Activated CD4-positive, alpha-beta memory T cell treated with anti-CD3 and anti-CD28 coated beads, Interleukin-2, amount 10 ng/mL, durations not matched to agents 7 days and 5 days (primary cell): Measurements from ENCODE around the gene GGACT. TPM values are rescaled to one million over a fixed set of nuclear protein-coding genes. Genes with fewer than 3 reads are reported as not detected.
"Not testable (repeated sequence)": the region's sequence is repeated elsewhere in the genome, so short reads cannot be mapped to it uniquely, and the experiment has no call there.

Source experiments
- CTCF ChIA-PET: fragments of 350-600 bp; sonication (Branson Sonifier 250); formaldehyde crosslinking; loops from one replicate; lab custom pipeline; 2021; ENCODE audit warnings: antibody characterized with exemption, inconsistent platforms; lab: Charles Lee
- POLR2A ChIA-PET: fragments of 350-600 bp; sonication (Branson Sonifier 250); formaldehyde crosslinking; loops from one replicate; lab custom pipeline; 2021; ENCODE audit warnings: antibody characterized with exemption; lab: Charles Lee
- DNase-seq: peaks from one replicate; pipeline ENCODE4 v3.0.0-alpha.2; 2020
- H3K27ac Mint-ChIP-seq: one replicate; pipeline ENCODE4 v1.8.0; 2021; ENCODE audit warnings: mild to moderate bottlenecking, mixed read lengths
- H3K27me3 Mint-ChIP-seq: one replicate; pipeline ENCODE4 v1.8.0; 2021; ENCODE audit warnings: mixed read lengths
- H3K36me3 Mint-ChIP-seq: one replicate; pipeline ENCODE4 v1.8.0; 2021; ENCODE audit warnings: low read depth, mixed read lengths
- H3K4me1 Mint-ChIP-seq: one replicate; pipeline ENCODE4 v1.8.0; 2021; ENCODE audit warnings: mixed read lengths
- H3K4me3 Mint-ChIP-seq: one replicate; pipeline ENCODE4 v1.8.0; 2021; ENCODE audit warnings: mild to moderate bottlenecking, mixed read lengths
- H3K9me3 Mint-ChIP-seq: one replicate; pipeline ENCODE4 v1.8.0; 2021; ENCODE audit warnings: mixed read lengths
- total RNA-seq, 2 experiments: library from RNA; stranded (reverse); gene quantifications; one replicate each; pipeline ENCODE4 v1.2.3, GENCODE V29; 2021

Gene GGACT
- total RNA-seq, 2 experiments from 2014 or later = 9.5 to 11.4 TPM

DNA sequence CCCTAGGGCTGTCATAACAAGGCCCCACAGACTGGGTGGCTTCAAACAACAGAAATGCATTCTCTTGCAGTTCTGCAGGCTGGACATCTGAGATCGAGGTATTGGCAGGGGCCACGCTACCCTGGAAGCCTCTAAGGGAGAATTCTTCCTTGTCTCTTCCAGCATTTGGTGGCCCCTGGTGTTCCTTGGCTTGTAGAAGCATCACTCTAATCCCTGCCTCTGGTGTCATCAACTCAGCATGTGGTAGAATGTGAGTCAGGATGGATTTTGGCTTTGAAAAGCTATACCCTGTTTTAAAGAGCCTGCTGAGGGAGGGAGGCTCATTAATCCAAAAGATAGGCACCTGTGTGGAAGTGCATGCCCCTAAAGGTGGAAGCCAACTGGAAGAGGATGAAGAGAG is 7.9 kb upstream of the GGACT start:
- no peak for DNase-seq
- POLR2A ChIA-PET = no interaction called here
- H3K9me3 Mint-ChIP-seq = no peaks in the 10 kb centered on the region
- no peaks in the 10 kb centered on the region for H3K4me1 Mint-ChIP-seq
- CTCF ChIA-PET = interaction anchor here (1.3 to 3.1 kb wide), 2 partner anchors 20 to 23 kb away, joined by 5 to 11 read pairs; no protein-coding TSS in a partner anchor
- H3K4me3 Mint-ChIP-seq = no peak overlapping the region
- H3K36me3 Mint-ChIP-seq = no peaks in the 10 kb centered on the region
- no peaks in the 10 kb centered on the region for H3K27me3 Mint-ChIP-seq
- H3K27ac Mint-ChIP-seq = no peak overlapping the region

DNA sequence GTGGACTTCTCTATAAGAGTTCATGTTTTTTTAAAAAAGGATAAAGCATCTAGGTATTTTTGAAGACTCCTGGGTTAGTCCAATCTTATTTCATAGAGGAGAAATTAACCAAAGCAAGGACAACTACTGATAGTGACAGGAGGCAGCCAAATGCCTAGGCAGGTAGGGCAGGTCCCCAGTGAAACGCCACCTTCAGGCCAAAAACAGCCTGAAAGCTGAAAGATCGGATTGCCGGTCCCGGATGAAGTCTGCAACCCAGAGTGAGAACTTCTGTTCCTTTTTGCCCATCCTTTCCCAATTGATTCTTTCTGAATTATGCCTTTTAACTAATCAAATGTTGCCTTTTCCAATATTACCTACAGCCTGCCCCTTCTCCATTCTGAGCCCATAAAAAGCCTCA is 6.1 kb upstream of the GGACT start:
- no peaks in the 10 kb centered on the region for H3K27me3 Mint-ChIP-seq
- no peak overlapping the region for H3K27ac Mint-ChIP-seq
- no peak overlapping the region for H3K4me3 Mint-ChIP-seq
- ChIA-PET CTCF (interaction anchor here (1.0 to 3.1 kb wide), 2 partner anchors 10 to 21 kb away, joined by 3 to 11 read pairs; no protein-coding TSS in a partner anchor), POLR2A (no interaction called here)
- no peak for DNase-seq
- peaks cover 2% of the 10 kb centered on the region for H3K4me1 Mint-ChIP-seq
- no peaks in the 10 kb centered on the region for H3K36me3 Mint-ChIP-seq
- no peaks in the 10 kb centered on the region for H3K9me3 Mint-ChIP-seq

DNA sequence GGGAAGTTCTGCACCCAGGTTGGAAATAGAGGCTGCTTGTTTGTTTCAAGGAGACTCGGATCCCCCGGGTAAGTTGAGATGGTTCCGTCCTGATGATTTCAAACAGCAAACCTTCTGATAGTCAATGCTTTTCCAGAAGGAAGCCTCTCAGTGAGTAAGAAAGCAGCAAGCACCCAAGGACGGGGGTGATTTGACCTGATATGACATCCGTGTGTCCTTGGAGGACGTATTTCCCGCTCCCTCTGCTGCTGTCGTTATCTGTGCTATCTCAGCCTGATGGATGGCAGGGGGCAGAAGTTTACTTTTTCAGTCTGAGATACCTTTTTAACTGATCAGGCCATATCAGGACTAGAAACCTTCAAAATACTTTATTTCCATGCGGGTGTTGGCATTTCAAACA is 5.7 kb upstream of the GGACT start:
- H3K4me1 Mint-ChIP-seq = peaks cover 5% of the 10 kb centered on the region
- no peak overlapping the region for H3K27ac Mint-ChIP-seq
- no peaks in the 10 kb centered on the region for H3K27me3 Mint-ChIP-seq
- H3K9me3 Mint-ChIP-seq = no peaks in the 10 kb centered on the region
- DNase-seq = no peak
- ChIA-PET POLR2A (no interaction called here), CTCF (interaction anchor here (1.4 to 5.8 kb wide), 2 partner anchors 10 to 21 kb away, joined by 4 to 30 read pairs; no protein-coding TSS in a partner anchor)
- no peak overlapping the region for H3K4me3 Mint-ChIP-seq
- H3K36me3 Mint-ChIP-seq = no peaks in the 10 kb centered on the region

DNA sequence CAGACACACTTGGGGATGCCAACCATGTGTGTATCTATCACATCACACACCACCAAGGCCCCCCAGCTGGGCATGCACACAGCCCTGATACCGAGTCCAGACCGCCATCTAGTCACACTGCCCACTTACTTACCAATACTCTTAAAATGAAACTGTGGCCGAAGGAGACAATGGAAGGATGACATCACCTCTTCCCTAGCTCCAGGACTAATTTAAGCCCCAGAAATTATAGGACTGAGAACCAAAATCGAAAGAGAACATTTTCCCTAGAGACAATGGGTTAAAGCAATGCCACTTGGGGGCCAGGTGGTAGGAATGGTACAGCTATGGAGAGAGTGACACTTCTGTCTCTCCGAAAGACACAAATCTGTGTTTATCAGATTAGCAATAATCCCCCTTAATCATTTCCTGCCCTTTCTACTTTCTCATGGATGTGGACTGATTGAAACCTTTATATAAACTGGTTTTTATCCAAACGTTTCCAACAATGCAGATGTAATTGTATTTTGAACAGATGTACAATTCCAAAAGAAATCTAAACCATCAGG is 663 bp upstream of the GGACT start:
- DNase-seq = no peak
- peaks cover under 1% of the 10 kb centered on the region for H3K9me3 Mint-ChIP-seq
- ChIA-PET POLR2A (interaction anchor here (0.7 to 2.5 kb wide), 5 partner anchors 10 to 700 kb away, joined by 3 to 27 read pairs (median 3); partner anchors contain the start of gene TMTC4), CTCF (interaction anchor here (0.7 to 5.8 kb wide), 6 partner anchors 9 to 85 kb away, joined by 3 to 30 read pairs (median 5); partner anchors contain the start of gene TMTC4)
- H3K27me3 Mint-ChIP-seq = no peaks in the 10 kb centered on the region
- H3K4me3 Mint-ChIP-seq = peak overlapping the region; percentile 71
- H3K27ac Mint-ChIP-seq = peak overlapping the region; percentile 86
- H3K36me3 Mint-ChIP-seq = peaks cover 6% of the 10 kb centered on the region
- H3K4me1 Mint-ChIP-seq = peaks cover 42% of the 10 kb centered on the region

DNA sequence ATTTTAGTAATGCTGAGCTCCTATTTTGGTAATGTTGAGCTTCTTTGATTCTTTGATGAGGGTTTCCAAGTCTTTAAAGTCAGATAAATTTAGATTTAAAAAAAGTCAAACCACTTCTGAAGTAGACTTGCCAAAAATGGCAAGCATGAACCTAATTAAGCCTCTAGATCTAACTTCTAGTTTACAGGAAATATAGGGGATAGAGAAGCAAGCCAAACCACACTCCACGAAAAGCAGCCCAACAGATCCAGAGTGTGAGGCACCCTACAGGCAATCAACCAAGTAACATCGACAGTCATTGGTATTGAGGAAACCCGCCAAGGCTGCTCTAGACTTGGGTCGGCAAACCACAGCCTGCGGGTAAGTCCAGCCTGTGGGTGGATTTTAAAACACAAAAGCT is 3.7 kb downstream of the GGACT start:
- DNase-seq = no peak
- peaks cover 60% of the 10 kb centered on the region for H3K4me1 Mint-ChIP-seq
- peak overlapping the region; percentile 47 for H3K27ac Mint-ChIP-seq
- ChIA-PET CTCF (interaction anchor here (1.1 to 4.3 kb wide), 4 partner anchors 10 to 543 kb away, joined by 3 to 49 read pairs (median 7); partner anchors contain the start of gene TMTC4), POLR2A (interaction anchor here (1.7 kb wide), 1 partner anchor 8 kb away, joined by 5 read pairs; no protein-coding TSS in a partner anchor)
- peaks cover 3% of the 10 kb centered on the region for H3K9me3 Mint-ChIP-seq
- H3K36me3 Mint-ChIP-seq = peaks cover 34% of the 10 kb centered on the region
- no peak overlapping the region for H3K4me3 Mint-ChIP-seq
- no peaks in the 10 kb centered on the region for H3K27me3 Mint-ChIP-seq

DNA sequence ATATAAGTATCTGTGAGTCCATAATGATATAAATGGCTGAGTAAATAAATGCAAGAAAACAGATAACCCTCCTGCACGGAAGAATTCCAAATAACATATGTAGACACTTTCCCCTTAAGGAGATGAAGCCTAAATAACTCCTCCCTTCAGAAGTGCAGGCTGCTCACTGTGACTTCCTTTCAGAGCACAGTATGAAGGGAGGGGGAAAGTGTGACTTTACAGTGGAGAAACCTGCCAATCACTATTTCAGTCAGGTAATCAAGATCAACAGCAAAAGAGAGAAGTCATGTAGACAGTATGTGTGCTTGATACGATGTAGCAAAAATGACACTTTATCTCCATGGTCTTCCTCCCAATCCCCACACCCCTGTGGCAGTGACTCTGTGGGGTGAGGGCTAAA is 7.1 kb downstream of the GGACT start:
- CTCF ChIA-PET = no interaction called here
- Mint-ChIP-seq H3K4me3 (no peak overlapping the region), H3K27me3 (no peaks in the 10 kb centered on the region), H3K27ac (no peak overlapping the region), H3K9me3 (peaks cover 3% of the 10 kb centered on the region), H3K36me3 (peaks cover 35% of the 10 kb centered on the region), H3K4me1 (peaks cover 35% of the 10 kb centered on the region)
- no peak for DNase-seq
- POLR2A ChIA-PET = no interaction called here

DNA sequence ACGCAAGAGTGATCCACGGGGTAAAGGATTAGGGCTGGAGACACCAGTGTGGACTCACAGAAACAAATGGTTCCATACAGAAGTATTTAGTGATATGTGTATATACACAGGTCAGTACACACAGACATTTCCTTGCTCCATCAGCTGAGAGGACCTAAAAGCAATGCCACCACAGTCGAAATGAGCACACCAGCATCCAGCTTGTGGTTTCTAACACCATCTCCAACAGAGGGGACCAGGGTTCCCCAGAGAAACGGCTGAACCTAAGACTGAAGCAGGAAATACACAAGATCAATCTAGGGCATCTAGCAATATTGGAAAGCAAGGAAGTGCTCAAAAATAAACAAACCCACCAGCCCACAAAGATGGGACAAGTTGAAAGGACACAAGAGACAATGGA is 7.6 kb downstream of the GGACT start:
- ChIA-PET CTCF (interaction anchor here (0.8 kb wide), 1 partner anchor 8 kb away, joined by 3 read pairs; the partner anchor contains the start of gene GGACT), POLR2A (no interaction called here)
- H3K27me3 Mint-ChIP-seq = no peaks in the 10 kb centered on the region
- DNase-seq = no peak
- no peak overlapping the region for H3K27ac Mint-ChIP-seq
- peaks cover 3% of the 10 kb centered on the region for H3K9me3 Mint-ChIP-seq
- H3K4me1 Mint-ChIP-seq = peaks cover 32% of the 10 kb centered on the region
- H3K36me3 Mint-ChIP-seq = peaks cover 35% of the 10 kb centered on the region
- H3K4me3 Mint-ChIP-seq = no peak overlapping the region

DNA sequence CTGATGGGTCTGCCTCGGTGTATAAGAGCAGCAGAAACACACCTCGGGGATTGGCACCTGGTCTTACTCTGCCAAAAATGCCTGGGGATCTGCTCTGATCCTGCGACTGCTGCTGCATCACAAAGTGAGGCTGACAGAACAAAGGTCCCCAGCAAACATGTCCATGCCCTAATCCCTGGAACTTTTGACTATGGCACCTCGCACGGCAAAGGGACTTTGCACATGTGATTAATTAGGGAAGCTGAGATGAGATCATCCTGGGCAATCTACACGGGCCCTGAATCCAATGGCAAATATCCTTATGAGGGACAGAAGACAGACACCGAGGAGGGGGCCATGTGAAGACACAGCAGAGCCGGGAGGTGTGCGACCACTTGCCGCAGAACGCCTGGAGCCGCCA is 8.5 kb downstream of the GGACT start:
- no peak overlapping the region for H3K27ac Mint-ChIP-seq
- H3K9me3 Mint-ChIP-seq = peaks cover 3% of the 10 kb centered on the region
- POLR2A ChIA-PET = no interaction called here
- no peak overlapping the region for H3K4me3 Mint-ChIP-seq
- DNase-seq = no peak
- H3K27me3 Mint-ChIP-seq = no peaks in the 10 kb centered on the region
- CTCF ChIA-PET = interaction anchor here (0.8 kb wide), 1 partner anchor 9 kb away, joined by 3 read pairs; the partner anchor contains the start of gene GGACT
- H3K4me1 Mint-ChIP-seq = peaks cover 29% of the 10 kb centered on the region
- peaks cover 34% of the 10 kb centered on the region for H3K36me3 Mint-ChIP-seq

DNA sequence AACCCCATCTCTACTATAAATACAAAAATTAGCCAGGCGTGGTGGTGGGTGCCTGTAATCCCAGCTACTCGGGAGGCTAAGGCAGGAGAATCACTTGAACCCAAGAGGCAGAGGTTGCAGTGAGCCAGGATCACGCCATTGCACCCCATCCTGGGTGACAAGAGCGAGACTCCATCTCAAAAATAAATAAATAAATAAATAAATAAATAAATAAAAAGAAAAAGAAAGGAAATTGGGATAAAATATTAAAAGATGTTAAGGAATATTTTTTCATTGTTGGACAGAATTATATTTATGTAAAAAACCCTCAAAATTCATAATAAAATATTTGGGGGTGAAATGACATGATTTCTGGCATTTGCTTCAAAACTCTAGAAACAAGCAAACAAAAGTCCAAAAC is 11.3 kb downstream of the GGACT start:
- not testable (repeated sequence) for H3K27me3 Mint-ChIP-seq, H3K4me3 Mint-ChIP-seq, H3K9me3 Mint-ChIP-seq, DNase-seq, H3K27ac Mint-ChIP-seq
- ChIA-PET CTCF (interaction anchor here (1.1 to 5.1 kb wide), 2 partner anchors 9 to 19 kb away, joined by 5 to 49 read pairs; partner anchors contain the start of gene GGACT), POLR2A (interaction anchor here (1.0 kb wide), 1 partner anchor 8 kb away, joined by 5 read pairs; no protein-coding TSS in a partner anchor)
- H3K4me1 Mint-ChIP-seq = peaks cover 37% of the 10 kb centered on the region
- H3K36me3 Mint-ChIP-seq = peaks cover 20% of the 10 kb centered on the region

DNA sequence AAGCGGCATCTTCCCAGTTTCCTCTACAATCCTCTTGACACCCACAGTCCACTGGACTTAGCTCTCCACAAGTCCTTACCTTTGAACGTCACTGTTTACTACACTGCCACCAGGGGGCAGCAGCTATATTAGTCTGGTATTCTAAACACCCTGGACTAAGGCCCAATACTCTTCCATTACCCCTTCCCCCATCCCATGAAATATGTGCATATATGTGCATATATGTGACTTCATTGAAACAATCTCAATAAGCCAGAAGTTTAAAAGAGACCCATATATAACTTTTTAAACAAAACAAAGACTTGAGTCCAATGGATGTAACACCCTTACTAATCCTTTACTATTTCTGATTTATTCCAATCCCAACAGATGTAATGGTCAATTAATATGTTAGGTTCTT is 15.5 kb downstream of the GGACT start:
- no peak overlapping the region for H3K4me3 Mint-ChIP-seq
- DNase-seq = peak; percentile 76
- H3K4me1 Mint-ChIP-seq = peaks cover 20% of the 10 kb centered on the region
- ChIA-PET POLR2A (interaction anchor here (0.7 to 1.6 kb wide), 3 partner anchors 15 to 101 kb away, joined by 4 to 7 read pairs (median 4); partner anchors contain the start of gene TMTC4), CTCF (interaction anchor here (0.6 to 5.1 kb wide), 34 partner anchors 10 to 639 kb away, joined by 3 to 49 read pairs (median 4); partner anchors contain the start of genes GGACT and TMTC4)
- no peaks in the 10 kb centered on the region for H3K9me3 Mint-ChIP-seq
- H3K36me3 Mint-ChIP-seq = no peaks in the 10 kb centered on the region
- peaks cover 2% of the 10 kb centered on the region for H3K27me3 Mint-ChIP-seq
- no peak overlapping the region for H3K27ac Mint-ChIP-seq

DNA sequence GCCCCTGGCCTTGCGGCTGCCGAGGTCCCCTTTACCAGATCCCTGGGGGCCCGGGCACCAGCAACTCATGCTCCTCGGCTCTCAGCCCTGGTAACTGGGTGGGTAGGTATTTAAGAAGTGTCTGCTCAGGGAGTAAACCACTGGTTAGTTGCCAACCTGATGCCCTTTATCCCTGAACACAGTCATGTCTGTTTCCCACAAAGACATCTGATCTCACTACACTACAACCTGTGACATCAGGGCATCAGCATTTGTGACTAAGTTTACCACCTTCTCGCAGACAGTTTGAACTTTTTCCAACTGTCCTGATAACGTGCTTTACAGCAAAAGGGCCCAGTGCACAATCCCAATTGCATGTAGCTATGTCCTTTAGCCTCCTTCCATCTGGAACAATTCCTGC is 22.0 kb downstream of the GGACT start:
- Mint-ChIP-seq H3K36me3 (no peaks in the 10 kb centered on the region), H3K27me3 (peaks cover 2% of the 10 kb centered on the region), H3K27ac (no peak overlapping the region), H3K4me1 (no peaks in the 10 kb centered on the region), H3K4me3 (no peak overlapping the region), H3K9me3 (no peaks in the 10 kb centered on the region)
- ChIA-PET POLR2A (no interaction called here), CTCF (no interaction called here)
- DNase-seq = no peak

DNA sequence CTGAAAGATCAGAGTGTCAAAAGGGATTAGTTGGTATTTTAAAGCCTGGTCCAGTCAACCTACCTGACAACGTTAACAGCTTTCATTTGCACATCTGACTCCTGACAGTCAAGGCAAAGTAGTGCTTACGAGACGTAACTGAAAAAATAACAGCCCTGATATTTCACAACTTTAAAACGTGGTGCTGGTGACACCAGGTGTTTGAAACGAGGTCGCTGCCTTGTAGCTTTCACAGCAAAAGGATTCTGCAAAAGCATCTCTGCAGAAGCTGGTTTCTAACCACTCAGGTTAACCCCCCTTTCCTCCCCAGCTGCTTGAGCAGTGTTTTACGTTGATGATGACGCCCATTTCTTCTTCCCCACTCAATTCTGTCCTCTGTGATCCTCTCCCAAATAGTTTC is 23.3 kb downstream of the GGACT start:
- Mint-ChIP-seq H3K4me1 (no peaks in the 10 kb centered on the region), H3K27ac (no peak overlapping the region), H3K9me3 (no peaks in the 10 kb centered on the region), H3K4me3 (no peak overlapping the region), H3K27me3 (no peaks in the 10 kb centered on the region), H3K36me3 (no peaks in the 10 kb centered on the region)
- POLR2A ChIA-PET = no interaction called here
- CTCF ChIA-PET = interaction anchor here (0.5 to 0.6 kb wide), 2 partner anchors 12 to 551 kb away, joined by 3 read pairs; no protein-coding TSS in a partner anchor
- no peak for DNase-seq

DNA sequence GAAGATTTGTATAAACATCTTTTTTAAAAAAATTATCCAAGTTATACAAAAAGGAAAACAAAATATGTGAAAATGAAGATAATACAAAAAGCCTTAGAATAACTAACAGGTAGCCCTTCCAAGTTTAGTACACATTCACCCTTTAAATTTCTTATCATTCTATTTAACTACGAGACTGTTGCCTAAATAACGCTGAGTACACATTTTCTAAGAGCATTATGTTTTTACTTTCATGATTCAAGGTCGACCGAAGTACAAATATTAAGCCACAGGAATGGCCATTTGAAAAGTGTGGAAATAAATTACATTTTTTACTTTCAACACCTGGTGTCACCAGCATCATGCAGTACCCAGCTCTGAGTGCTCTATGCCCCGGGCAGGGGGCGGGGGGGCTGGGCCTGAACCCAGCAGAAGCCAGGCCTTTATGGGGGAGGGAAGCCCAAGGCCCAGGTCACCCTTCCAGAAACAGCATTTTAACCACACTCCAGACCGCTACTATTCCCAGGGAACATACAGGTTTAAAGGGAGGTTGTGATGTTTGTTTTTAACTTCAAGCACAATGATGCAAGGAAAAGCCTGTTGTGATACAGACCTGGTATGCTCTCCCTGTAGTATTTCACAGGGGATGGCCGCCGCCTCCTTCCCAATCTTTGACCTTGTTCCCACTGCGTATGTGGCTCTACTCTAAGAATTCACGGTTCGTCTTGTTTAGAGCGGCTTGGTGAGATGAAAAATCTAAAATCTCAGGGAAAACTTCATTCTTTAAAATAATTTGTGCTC is 24.0 kb downstream of the GGACT start:
- no peak for DNase-seq
- H3K27ac Mint-ChIP-seq = no peak overlapping the region
- no peaks in the 10 kb centered on the region for H3K36me3 Mint-ChIP-seq
- H3K27me3 Mint-ChIP-seq = no peaks in the 10 kb centered on the region
- ChIA-PET POLR2A (no interaction called here), CTCF (interaction anchor here (3.1 kb wide), 1 partner anchor 8 kb away, joined by 13 read pairs; no protein-coding TSS in a partner anchor)
- H3K4me3 Mint-ChIP-seq = no peak overlapping the region
- no peaks in the 10 kb centered on the region for H3K4me1 Mint-ChIP-seq
- no peaks in the 10 kb centered on the region for H3K9me3 Mint-ChIP-seq
